ENCODE data around the gene ZFYVE28. TPM values are rescaled to one million over a fixed set of nuclear protein-coding genes. Genes with fewer than 3 reads are reported as not detected.

The ZFYVE28 gene
- total RNA-seq, 1 donor from 2014 or later, result 2.0 TPM

DNA sequence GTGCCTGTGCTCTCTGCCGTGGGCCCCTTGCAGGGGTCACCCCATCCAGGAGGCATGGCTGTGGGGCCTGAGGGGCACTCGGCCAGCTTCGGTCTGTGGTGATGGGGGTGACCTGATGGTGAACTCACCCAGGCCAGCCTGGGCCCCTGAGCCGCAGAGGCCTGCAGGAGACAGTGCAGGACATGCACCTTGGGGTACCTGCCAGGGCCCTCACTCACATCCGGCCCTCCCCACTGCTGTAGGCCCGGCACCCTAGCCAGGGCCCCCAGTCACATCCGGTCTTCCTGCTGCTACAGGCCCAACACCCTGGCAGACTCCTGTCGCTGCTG is 7.6 kb upstream of the ZFYVE28 start:
- DNase-seq (ENCODE audit: low read depth), result no peak
- Histone ChIP-seq H3K4me3 (ENCODE audit: low read depth, low read length) (no peak overlapping the region), H3K27me3 (ENCODE audit: control insufficient read depth, insufficient read depth, low read length) (peaks cover 11% of the 10 kb centered on the region), H3K36me3 (ENCODE audit: control insufficient read depth, insufficient read depth, low read length) (no peaks in the 10 kb centered on the region)
- TF ChIP-seq CTCF (IDR thresholded peaks at IDR 0.05; ENCODE audit: insufficient read depth, low read length, poor library complexity, severe bottlenecking), result no peak

DNA sequence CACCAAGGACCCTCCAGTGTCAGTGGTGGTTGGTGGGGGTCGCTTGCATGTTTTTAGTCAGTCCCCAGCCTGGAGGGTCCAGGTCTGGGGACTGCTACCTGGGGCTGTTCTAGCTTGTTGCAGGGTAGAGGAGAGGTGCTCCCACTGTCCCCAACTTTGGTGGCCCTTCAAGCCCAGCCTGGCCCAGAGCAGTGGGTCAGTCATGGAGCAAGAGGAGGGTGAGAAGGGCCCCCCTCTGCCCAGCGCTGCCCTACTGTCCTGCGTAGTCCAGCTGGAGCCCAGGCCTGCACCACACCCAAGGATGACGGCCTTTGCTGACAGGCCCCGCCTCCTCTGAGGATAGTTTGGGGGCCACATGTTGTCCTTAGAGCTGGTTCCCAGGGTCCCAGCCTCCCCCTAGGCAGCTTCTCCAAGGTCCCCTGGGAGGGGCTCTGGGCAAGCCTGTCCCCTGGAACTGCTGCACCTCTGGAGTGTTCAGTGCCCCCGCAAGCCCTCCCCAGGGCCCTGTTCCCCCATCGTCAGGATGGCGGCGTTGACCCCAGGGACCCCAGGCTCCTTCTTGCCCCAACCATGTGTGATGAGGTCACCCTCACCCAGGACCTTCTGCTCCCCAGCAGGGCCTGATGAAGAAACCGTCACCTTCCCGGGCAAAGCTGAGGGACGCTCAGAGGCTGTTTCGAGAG is 7.1 kb upstream of the ZFYVE28 start:
- Histone ChIP-seq H3K27me3 (ENCODE audit: control insufficient read depth, insufficient read depth, low read length) (peaks cover 16% of the 10 kb centered on the region), H3K36me3 (ENCODE audit: control insufficient read depth, insufficient read depth, low read length) (no peaks in the 10 kb centered on the region), H3K4me3 (ENCODE audit: low read depth, low read length) (no peak overlapping the region)
- no peak for TF ChIP-seq CTCF (IDR thresholded peaks at IDR 0.05; ENCODE audit: insufficient read depth, low read length, poor library complexity, severe bottlenecking)
- DNase-seq (ENCODE audit: low read depth), result no peak

- Histone ChIP-seq H3K27me3 (ENCODE audit: control insufficient read depth, insufficient read depth, low read length) (peaks cover 26% of the 10 kb centered on the region), H3K36me3 (ENCODE audit: control insufficient read depth, insufficient read depth, low read length) (no peaks in the 10 kb centered on the region), H3K4me3 (ENCODE audit: low read depth, low read length) (no peak overlapping the region)
- TF ChIP-seq CTCF (IDR thresholded peaks at IDR 0.05; ENCODE audit: insufficient read depth, low read length, poor library complexity, severe bottlenecking), result no peak
- no peak for DNase-seq (ENCODE audit: low read depth)
Observed at GRCh38 chr4:2424581-2424980, 6.1 kb upstream of the ZFYVE28 start.

DNA sequence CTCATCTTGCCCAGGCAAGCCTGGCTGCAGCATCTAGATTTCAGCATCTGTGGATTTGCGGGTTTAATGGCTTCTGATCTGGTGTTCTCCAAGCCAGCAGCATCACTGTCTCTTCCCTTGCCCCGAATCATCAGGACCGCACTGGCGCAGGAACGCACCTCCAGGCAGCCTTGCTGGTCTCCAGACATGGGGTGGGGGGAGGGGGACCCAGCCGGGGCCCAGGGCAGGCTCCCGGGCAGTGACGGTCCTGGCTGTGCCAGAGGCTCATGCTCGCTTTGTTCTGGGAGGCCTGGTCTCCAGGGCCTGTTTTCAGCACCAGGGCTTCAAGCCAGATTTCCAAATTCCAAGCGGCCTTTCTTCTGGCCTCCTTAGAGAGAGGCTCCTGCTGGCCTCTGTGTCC is 5.2 kb upstream of the ZFYVE28 start:
- Histone ChIP-seq H3K36me3 (ENCODE audit: control insufficient read depth, insufficient read depth, low read length) (no peaks in the 10 kb centered on the region), H3K27me3 (ENCODE audit: control insufficient read depth, insufficient read depth, low read length) (peaks cover 31% of the 10 kb centered on the region), H3K4me3 (ENCODE audit: low read depth, low read length) (no peak overlapping the region)
- DNase-seq (ENCODE audit: low read depth), result no peak
- TF ChIP-seq CTCF (IDR thresholded peaks at IDR 0.05; ENCODE audit: insufficient read depth, low read length, poor library complexity, severe bottlenecking), result no peak

- Histone ChIP-seq H3K4me3 (ENCODE audit: low read depth, low read length) (no peak overlapping the region), H3K36me3 (ENCODE audit: control insufficient read depth, insufficient read depth, low read length) (no peaks in the 10 kb centered on the region), H3K27me3 (ENCODE audit: control insufficient read depth, insufficient read depth, low read length) (peaks cover 31% of the 10 kb centered on the region)
- no peak for TF ChIP-seq CTCF (IDR thresholded peaks at IDR 0.05; ENCODE audit: insufficient read depth, low read length, poor library complexity, severe bottlenecking)
- DNase-seq (ENCODE audit: low read depth), result no peak
Observed at GRCh38 chr4:2423066-2423465, 4.6 kb upstream of the ZFYVE28 start.

DNA sequence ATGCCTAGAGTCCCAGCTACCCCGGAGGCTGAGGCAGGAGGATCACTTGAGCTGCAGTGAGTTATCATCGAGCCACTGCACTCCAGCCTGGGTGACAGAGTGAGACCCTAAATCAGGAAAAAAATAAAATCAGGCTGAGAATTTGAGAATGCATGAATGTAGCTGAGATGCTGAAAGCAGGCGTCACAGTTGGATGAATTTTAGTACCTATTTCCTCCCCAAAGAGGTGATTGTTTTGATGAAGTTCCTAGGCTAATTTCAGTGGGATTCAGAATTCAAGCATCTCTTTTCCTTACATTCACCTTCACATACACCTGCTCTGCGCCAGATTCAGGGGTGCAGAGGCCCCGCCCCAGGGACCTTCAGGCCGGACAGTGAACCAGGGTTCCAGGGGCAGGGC is 3.5 kb upstream of the ZFYVE28 start:
- TF ChIP-seq CTCF (IDR thresholded peaks at IDR 0.05; ENCODE audit: insufficient read depth, low read length, poor library complexity, severe bottlenecking), result no peak
- Histone ChIP-seq H3K4me3 (ENCODE audit: low read depth, low read length) (no peak overlapping the region), H3K27me3 (ENCODE audit: control insufficient read depth, insufficient read depth, low read length) (peaks cover 38% of the 10 kb centered on the region), H3K36me3 (ENCODE audit: control insufficient read depth, insufficient read depth, low read length) (no peaks in the 10 kb centered on the region)
- no peak for DNase-seq (ENCODE audit: low read depth)

Measured in kidney epithelial cell (primary cell).